RWPE2 (cell line): Measurements from ENCODE around the gene OPTC.
"Not testable (repeated sequence)": the region's sequence is repeated elsewhere in the genome, so short reads cannot be mapped to it uniquely, and the experiment has no call there.

Source experiments
- ATAC-seq: fragments of 200-7000 bp; cut with Tn5 transposase; 3 replicates; pipeline ENCODE4 v1.9.1; 2021; ENCODE audit warnings: low read depth
- DNase-seq: peaks from one replicate; pipeline ENCODE4 v3.0.0-alpha.2; 2020; ENCODE audit warnings: low spot score
- H3K27ac ChIP-seq: fragments of 450-650 bp; 2 replicates; pipeline ENCODE4 v1.5.1; 2017; ENCODE audit warnings: mild to moderate bottlenecking; ENCODE audit not compliant: poor library complexity, severe bottlenecking
- H3K27me3 ChIP-seq: fragments of 250-450 bp; sonication (Bioruptor Pico); 2 replicates; pipeline ENCODE4 v1.5.1; 2021; ENCODE audit warnings: mild to moderate bottlenecking, moderate library complexity; ENCODE audit not compliant: insufficient read depth, poor library complexity, severe bottlenecking
- H3K36me3 ChIP-seq: fragments of 250-450 bp; sonication (Bioruptor Pico); 2 replicates; pipeline ENCODE4 v1.5.1; 2020; ENCODE audit warnings: low read depth, mild to moderate bottlenecking, moderate library complexity
- H3K4me1 ChIP-seq: fragments of 250-450 bp; sonication (Bioruptor Pico); 2 replicates; pipeline ENCODE4 v1.5.1; 2021; ENCODE audit warnings: mild to moderate bottlenecking, moderate library complexity; ENCODE audit not compliant: insufficient read depth, poor library complexity, severe bottlenecking
- H3K4me3 ChIP-seq: fragments of 250-450 bp; sonication (Bioruptor Pico); 2 replicates; pipeline ENCODE4 v1.5.1; 2021; ENCODE audit warnings: mild to moderate bottlenecking, moderate library complexity; ENCODE audit not compliant: severe bottlenecking
- H3K9me3 ChIP-seq: fragments of 250-450 bp; sonication (Bioruptor Pico); 2 replicates; pipeline ENCODE4 v1.5.1; 2021; ENCODE audit warnings: mild to moderate bottlenecking, moderate library complexity; ENCODE audit not compliant: severe bottlenecking
- CTCF ChIP-seq: fragments of 450-650 bp; IDR thresholded peaks from one replicate; pipeline ENCODE4 v1.5.1; 2017; ENCODE audit warnings: mild to moderate bottlenecking, moderate library complexity; ENCODE audit not compliant: poor library complexity, severe bottlenecking

OPTC gene

GRCh38 chr1:203516906-203517305, 23.0 kb downstream of the OPTC start:
- H3K27me3 ChIP-seq, result no peaks in the 10 kb centered on the region
- H3K9me3 ChIP-seq, result no peaks in the 10 kb centered on the region
- H3K4me3 ChIP-seq, result no peak overlapping the region
- DNase-seq (no peak), ATAC-seq (no peak)
- H3K4me1 ChIP-seq, result peaks cover 26% of the 10 kb centered on the region
- no peaks in the 10 kb centered on the region for H3K36me3 ChIP-seq
- no peak for TF ChIP-seq CTCF
- H3K27ac ChIP-seq, result no peak overlapping the region

- no peak for ATAC-seq
- no peaks in the 10 kb centered on the region for H3K36me3 ChIP-seq
- DNase-seq, result no peak
- H3K9me3 ChIP-seq, result no peaks in the 10 kb centered on the region
- TF ChIP-seq CTCF, result no peak
- no peaks in the 10 kb centered on the region for H3K27me3 ChIP-seq
- no peak overlapping the region for H3K4me3 ChIP-seq
- H3K4me1 ChIP-seq, result peaks cover 19% of the 10 kb centered on the region
- H3K27ac ChIP-seq, result no peak overlapping the region
Observed at GRCh38 chr1:203517426-203518110, 23.6 kb downstream of the OPTC start.

- peaks cover 14% of the 10 kb centered on the region for H3K4me1 ChIP-seq
- not testable (repeated sequence) for H3K36me3 ChIP-seq, H3K27me3 ChIP-seq, DNase-seq, H3K9me3 ChIP-seq, ATAC-seq, H3K27ac ChIP-seq, H3K4me3 ChIP-seq
Observed at GRCh38 chr1:203518139-203518538, 24.2 kb downstream of the OPTC start.

GRCh38 chr1:203518541-203518940, 24.6 kb downstream of the OPTC start:
- no peaks in the 10 kb centered on the region for H3K9me3 ChIP-seq
- H3K4me3 ChIP-seq, result no peak overlapping the region
- no peaks in the 10 kb centered on the region for H3K27me3 ChIP-seq
- peaks cover 10% of the 10 kb centered on the region for H3K4me1 ChIP-seq
- TF ChIP-seq CTCF, result no peak
- ATAC-seq (no peak), DNase-seq (no peak)
- no peaks in the 10 kb centered on the region for H3K36me3 ChIP-seq
- no peak overlapping the region for H3K27ac ChIP-seq

GRCh38 chr1:203519053-203519840, 25.3 kb downstream of the OPTC start:
- DNase-seq, result no peak
- no peak for TF ChIP-seq CTCF
- no peaks in the 10 kb centered on the region for H3K27me3 ChIP-seq
- no peak overlapping the region for H3K27ac ChIP-seq
- H3K9me3 ChIP-seq, result no peaks in the 10 kb centered on the region
- no peak for ATAC-seq
- peaks cover 3% of the 10 kb centered on the region for H3K4me1 ChIP-seq
- no peak overlapping the region for H3K4me3 ChIP-seq
- no peaks in the 10 kb centered on the region for H3K36me3 ChIP-seq
